ENCODE measurements around the gene INO80D. TPM values are rescaled to one million over a fixed set of nuclear protein-coding genes. Genes with fewer than 3 reads are reported as not detected.

Gene INO80D
- total and polyA plus RNA-seq, 3 donors from 2014 or later = 5.3 to 31.6 (median 28.2) TPM

DNA sequence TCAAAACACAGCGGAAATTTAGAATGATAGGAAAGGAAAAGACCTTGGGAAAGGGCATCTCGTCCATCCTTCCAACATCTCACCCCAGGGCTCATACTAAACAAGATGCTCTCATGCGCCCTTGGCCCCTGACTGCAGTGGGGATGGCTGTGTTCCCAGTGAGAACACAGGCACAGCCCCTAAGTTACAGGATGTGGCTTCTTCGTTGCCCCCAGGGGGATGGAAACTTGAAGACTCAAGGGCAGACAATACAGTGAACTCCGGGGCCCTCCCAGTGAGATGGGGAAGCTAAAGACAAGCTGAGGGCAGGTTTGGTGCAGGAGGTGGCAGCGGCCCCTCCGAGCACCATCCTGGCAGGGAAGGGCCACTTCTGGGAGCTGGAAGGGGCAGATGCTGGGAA, 139.7 kb downstream of the INO80D start:
- WGBS, 2 donors = 72 to 89% methylated on average over 6 to 7 of the region's 7 CpGs
- H3K36me3 ChIP-seq (ENCODE audit: low read depth, missing control alignments) = no peaks in the 10 kb centered on the region
- intact Hi-C loops (cut with DNase I; ENCODE audit: low total_unique reads) = no loop called here
- no peak overlapping the region for H3K4me3 ChIP-seq
- H3K9me3 ChIP-seq = no peaks in the 10 kb centered on the region
- no peak overlapping the region for H3K27ac ChIP-seq
- DNase-seq = no peak
- H3K27me3 ChIP-seq = no peaks in the 10 kb centered on the region
- H3K4me1 ChIP-seq = no peaks in the 10 kb centered on the region
- TF ChIP-seq, protein P1, sequence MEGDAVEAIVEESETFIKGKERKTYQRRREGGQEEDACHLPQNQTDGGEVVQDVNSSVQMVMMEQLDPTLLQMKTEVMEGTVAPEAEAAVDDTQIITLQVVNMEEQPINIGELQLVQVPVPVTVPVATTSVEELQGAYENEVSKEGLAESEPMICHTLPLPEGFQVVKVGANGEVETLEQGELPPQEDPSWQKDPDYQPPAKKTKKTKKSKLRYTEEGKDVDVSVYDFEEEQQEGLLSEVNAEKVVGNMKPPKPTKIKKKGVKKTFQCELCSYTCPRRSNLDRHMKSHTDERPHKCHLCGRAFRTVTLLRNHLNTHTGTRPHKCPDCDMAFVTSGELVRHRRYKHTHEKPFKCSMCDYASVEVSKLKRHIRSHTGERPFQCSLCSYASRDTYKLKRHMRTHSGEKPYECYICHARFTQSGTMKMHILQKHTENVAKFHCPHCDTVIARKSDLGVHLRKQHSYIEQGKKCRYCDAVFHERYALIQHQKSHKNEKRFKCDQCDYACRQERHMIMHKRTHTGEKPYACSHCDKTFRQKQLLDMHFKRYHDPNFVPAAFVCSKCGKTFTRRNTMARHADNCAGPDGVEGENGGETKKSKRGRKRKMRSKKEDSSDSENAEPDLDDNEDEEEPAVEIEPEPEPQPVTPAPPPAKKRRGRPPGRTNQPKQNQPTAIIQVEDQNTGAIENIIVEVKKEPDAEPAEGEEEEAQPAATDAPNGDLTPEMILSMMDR (IDR thresholded peaks at IDR 0.05) = no peak
- TF ChIP-seq POLR2A (IDR thresholded peaks at IDR 0.05) = no peak

Small RNA genes lying within 50 kb of the gene (small RNA-seq; reads per million reads assigned to genes)
- gene RF00006 (0 reads per million in 2 donors), gene RF00019 (0 reads per million in 2 donors)

Other genes with a start within 250 kb of the INO80D start
- gene NDUFS1, start 73.3 kb upstream of the INO80D start, total RNA-seq = 10 to 100 TPM; 73.1 to 86.8 TPM
- 75.8 TPM for gene NDUFS1, start 73.3 kb upstream of the INO80D start, polyA plus RNA-seq (ENCODE audit: insufficient read depth, low read depth, low replicate concordance)
- gene EEF1B2, start 73.7 kb upstream of the INO80D start, total RNA-seq = 100 to 1,000 TPM; 144 to 285 TPM
- gene EEF1B2, start 73.7 kb upstream of the INO80D start, polyA plus RNA-seq (ENCODE audit: insufficient read depth, low read depth, low replicate concordance) = 448 TPM
- gene ZDBF2, start 188.5 kb upstream of the INO80D start, total RNA-seq = 10 to 100 TPM; 17.7 to 18.1 TPM
- gene ZDBF2, start 188.5 kb upstream of the INO80D start, polyA plus RNA-seq (ENCODE audit: insufficient read depth, low read depth, low replicate concordance) = 6.5 TPM

All from testis (tissue), 3 donors.